Stimulated activated memory B cell treated with anti-CD40 and anti-IgM and Interleukin-4, amounts not matched to agents 10 μg/mL and 1 μg/mL and 100 μg/mL, for 72 hours (primary cell): ENCODE measurements around the gene MPHOSPH10.

ENCODE experiments used
- ATAC-seq: fragments of 150-1000 bp; cut with Tn5 transposase; 2 replicates; pipeline ENCODE4 v1.10.0; 2021
- H3K27ac Mint-ChIP-seq: one replicate; pipeline ENCODE4 v1.8.0; 2022; ENCODE audit warnings: mild to moderate bottlenecking, mixed read lengths
- H3K27me3 Mint-ChIP-seq: one replicate; pipeline ENCODE4 v1.8.0; 2022; ENCODE audit warnings: mixed read lengths
- H3K36me3 Mint-ChIP-seq: one replicate; pipeline ENCODE4 v1.8.0; 2022; ENCODE audit warnings: mixed read lengths
- H3K4me1 Mint-ChIP-seq: one replicate; pipeline ENCODE4 v1.8.0; 2022; ENCODE audit warnings: mixed read lengths
- H3K4me3 Mint-ChIP-seq: one replicate; pipeline ENCODE4 v1.8.0; 2022; ENCODE audit warnings: mild to moderate bottlenecking, moderate library complexity, mixed read lengths
- H3K9me3 Mint-ChIP-seq: one replicate; pipeline ENCODE4 v1.8.0; 2022; ENCODE audit warnings: mixed read lengths

The MPHOSPH10 gene

DNA sequence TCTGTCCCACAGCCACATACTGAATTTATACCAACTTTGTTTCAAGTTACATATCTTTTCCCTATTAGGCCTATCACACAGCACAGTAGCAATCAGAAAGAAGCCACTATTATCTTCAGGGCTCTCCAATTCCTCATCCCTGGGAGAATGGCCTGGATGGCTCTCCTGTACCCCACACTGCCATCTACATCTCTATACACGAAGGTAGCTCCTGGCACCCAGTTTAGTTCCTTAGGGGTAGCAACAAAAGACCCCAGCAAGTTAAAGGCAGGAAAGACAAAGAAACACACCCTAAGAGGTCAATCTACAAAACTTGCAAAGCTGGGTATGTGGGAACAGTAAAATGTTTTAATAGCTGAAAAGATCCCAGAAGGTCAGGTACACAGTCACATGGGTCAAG, 56.5 kb downstream of the MPHOSPH10 start:
- H3K27ac Mint-ChIP-seq: no peak overlapping the region

DNA sequence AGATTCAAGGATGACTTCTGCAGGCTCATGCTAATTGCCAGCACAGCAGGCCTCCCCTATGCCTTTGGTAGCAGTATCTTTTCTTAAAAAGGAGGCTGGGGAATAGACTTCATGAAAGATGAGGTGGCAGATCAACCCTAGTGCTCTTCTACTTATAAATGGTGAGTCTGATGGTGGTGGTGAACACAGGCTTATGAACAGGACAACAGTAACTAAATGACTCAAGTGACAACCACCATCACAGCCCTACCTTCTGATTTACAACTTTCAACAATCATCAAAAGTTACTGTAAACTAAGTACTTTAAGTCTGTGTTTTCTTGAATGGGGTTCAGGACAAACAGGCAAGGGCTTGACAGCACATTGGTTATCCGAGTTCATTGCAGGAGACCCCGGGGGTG, 57.2 kb downstream of the MPHOSPH10 start:
- H3K36me3 Mint-ChIP-seq: peaks cover 13% of the 10 kb centered on the region
- H3K9me3 Mint-ChIP-seq: no peaks in the 10 kb centered on the region
- no peak overlapping the region for H3K27ac Mint-ChIP-seq
- no peak overlapping the region for H3K4me3 Mint-ChIP-seq
- H3K27me3 Mint-ChIP-seq: no peaks in the 10 kb centered on the region
- ATAC-seq: no peak
- no peaks in the 10 kb centered on the region for H3K4me1 Mint-ChIP-seq

More for the DNA sequence above, 56.5 kb downstream of the MPHOSPH10 start:
- H3K4me3 Mint-ChIP-seq: no peak overlapping the region
- H3K4me1 Mint-ChIP-seq: no peaks in the 10 kb centered on the region
- ATAC-seq: no peak
- H3K27me3 Mint-ChIP-seq: no peaks in the 10 kb centered on the region
- peaks cover 13% of the 10 kb centered on the region for H3K36me3 Mint-ChIP-seq
- no peaks in the 10 kb centered on the region for H3K9me3 Mint-ChIP-seq

DNA sequence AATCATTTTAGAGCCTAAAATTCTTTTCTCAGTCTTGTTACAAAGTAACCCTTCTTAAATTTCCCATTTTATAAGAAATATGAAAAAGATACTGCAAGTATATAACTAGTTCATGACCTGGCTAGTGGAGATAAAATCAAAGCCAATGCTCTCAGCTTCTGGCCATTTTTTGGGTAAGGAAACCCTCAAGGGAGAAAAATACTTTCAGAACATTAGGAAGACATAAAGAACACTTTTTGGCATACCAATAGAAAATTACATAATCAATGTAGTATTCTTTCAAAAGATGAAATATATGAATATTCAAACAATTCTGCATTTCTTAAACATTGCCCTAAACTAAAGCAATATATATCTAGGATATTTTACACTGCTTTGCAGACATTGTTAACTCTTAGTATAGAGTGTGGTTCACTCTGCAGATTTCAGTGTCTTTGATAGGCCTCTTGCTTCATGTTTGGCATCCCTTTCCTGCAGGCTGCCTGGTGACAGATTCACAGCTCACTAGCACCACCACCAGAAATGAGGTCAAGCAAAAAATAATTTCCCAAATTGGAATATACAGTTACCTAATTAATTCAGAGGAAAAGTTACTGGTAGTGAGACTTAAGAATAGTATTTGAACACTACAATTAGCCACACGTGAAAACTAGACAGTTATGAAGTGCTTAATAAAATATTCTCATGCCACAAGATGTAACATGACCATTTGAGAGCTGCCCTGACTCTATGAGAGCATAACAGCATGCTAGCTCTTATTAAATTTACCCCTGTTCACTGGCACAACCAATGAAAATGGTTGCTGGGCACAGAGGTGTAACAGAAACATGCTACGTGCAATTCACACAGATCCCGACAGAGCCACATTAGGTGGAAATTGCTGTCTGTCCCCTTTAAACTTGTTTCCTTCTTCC, 60.5 kb downstream of the MPHOSPH10 start:
- H3K4me3 Mint-ChIP-seq: no peak overlapping the region
- no peaks in the 10 kb centered on the region for H3K4me1 Mint-ChIP-seq
- peaks cover 10% of the 10 kb centered on the region for H3K9me3 Mint-ChIP-seq
- no peak overlapping the region for H3K27ac Mint-ChIP-seq
- no peak for ATAC-seq
- peaks cover 32% of the 10 kb centered on the region for H3K36me3 Mint-ChIP-seq
- H3K27me3 Mint-ChIP-seq: no peaks in the 10 kb centered on the region

DNA sequence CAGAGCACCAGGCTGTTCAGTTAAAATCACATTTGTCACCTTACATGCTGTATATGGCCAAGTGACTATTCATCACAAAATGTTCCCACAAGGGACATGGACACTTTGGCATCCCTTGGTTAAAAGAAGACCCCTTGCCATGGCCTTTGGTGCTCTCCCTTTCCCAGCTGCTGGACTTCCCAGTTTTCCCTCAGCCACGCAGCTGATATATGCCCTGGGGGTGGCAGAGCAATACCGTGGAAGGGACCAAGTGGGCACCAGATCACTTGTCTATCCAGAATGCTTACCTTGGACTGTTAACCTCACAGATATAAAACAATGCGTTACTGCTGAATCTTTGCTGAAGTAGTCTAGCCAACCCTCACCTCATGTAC, 61.1 kb downstream of the MPHOSPH10 start:
- Mint-ChIP-seq H3K27me3 (no peaks in the 10 kb centered on the region), H3K9me3 (peaks cover 14% of the 10 kb centered on the region), H3K4me1 (no peaks in the 10 kb centered on the region), H3K27ac (no peak overlapping the region), H3K36me3 (peaks cover 38% of the 10 kb centered on the region), H3K4me3 (no peak overlapping the region)
- no peak for ATAC-seq
